ENCODE data around the gene THEMIS2.
"Not testable (repeated sequence)": the region's sequence is repeated elsewhere in the genome, so short reads cannot be mapped to it uniquely, and the experiment has no call there.

Gene THEMIS2

GRCh38 chr1:27862671-27863537 lies 9.4 kb upstream of the THEMIS2 start:
- DNase-seq (ENCODE audit: low read depth, low spot score): peak; percentile 83

DNA sequence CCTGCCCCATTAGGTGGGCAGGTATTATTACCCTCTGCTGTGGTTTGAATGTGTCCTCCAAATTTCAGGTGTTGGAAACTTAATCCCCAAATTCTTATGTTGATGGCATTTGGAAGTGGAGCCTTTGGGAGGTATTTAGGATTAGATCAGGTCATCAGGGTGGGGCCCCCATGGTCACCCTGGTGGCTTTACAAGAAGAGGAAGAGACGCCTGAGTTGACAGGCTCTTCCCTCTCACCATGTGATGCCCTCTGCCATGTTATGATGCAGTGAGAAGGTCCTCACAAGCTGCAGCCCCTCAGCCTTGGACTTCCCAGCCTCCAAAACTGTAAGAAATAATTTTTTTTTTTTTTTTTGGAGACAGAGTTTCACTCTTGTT lies 8.8 kb upstream of the THEMIS2 start:
- DNase-seq (ENCODE audit: low read depth, low spot score): no peak

DNA sequence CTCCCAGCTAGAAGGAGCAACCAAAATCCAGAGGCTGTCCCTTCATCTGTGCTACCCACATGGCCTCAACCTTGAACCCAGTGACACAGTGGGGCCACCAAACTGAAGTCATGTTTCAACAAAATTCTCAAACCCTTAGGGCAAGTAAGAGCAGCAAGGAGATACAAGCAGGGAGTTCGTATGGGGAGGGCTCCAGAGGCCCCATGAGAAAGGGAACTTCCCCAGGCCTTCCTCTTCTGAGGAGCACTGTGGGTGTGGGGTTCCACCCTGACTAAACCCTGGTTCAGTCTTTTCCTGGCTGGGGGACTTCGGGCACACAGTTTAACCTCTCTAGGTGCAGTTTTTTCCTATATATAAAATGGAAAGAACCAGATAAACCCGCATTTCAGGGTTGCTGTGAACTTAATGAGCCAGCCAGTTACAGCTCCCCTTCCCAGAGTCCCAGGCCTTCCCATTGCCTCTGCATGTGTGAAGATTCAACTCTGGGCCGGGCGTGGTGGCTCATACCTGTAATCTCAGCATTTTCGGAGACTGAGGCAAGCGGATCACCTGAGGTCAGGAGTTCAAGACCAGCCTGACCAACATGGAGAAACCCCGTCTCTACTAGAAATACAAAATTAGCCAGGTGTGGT lies 8.0 kb upstream of the THEMIS2 start:
- DNase-seq (ENCODE audit: low read depth, low spot score): no peak

- no peak for DNase-seq (ENCODE audit: low read depth, low spot score)
Observed at GRCh38 chr1:27865821-27866220, 6.5 kb upstream of the THEMIS2 start.

- no peak for DNase-seq (ENCODE audit: low read depth, low spot score)
Observed at GRCh38 chr1:27868556-27868931, 3.8 kb upstream of the THEMIS2 start.

GRCh38 chr1:27868932-27869718 lies 3.2 kb upstream of the THEMIS2 start:
- DNase-seq (ENCODE audit: low read depth, low spot score): no peak

- DNase-seq (ENCODE audit: low read depth, low spot score): no peak
Observed at GRCh38 chr1:27869719-27870085, 2.6 kb upstream of the THEMIS2 start.

DNA sequence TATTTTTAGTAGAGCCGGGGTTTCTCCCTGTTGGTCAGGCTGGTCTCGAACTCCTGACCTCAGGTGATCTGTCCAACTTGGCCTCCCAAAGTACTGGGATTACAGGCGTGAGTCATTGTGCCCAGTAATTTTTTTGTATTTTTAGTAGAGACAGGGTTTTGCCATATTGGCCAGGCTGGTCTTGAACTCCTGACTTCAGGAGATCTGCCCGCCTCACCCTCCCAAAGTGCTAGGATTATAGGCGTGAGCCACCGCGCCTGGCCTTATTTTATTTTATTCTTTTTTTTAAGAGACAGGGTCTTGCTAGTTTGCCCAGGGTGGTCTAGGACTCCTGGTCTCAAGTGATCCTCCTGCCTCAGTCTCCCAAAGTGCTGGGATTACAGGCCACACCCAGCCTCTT lies 1.3 kb upstream of the THEMIS2 start:
- not testable (repeated sequence) for DNase-seq (ENCODE audit: low read depth, low spot score)

- no peak for DNase-seq (ENCODE audit: low read depth, low spot score)
Observed at GRCh38 chr1:27872802-27873551, 633 bp downstream of the THEMIS2 start.

DNA sequence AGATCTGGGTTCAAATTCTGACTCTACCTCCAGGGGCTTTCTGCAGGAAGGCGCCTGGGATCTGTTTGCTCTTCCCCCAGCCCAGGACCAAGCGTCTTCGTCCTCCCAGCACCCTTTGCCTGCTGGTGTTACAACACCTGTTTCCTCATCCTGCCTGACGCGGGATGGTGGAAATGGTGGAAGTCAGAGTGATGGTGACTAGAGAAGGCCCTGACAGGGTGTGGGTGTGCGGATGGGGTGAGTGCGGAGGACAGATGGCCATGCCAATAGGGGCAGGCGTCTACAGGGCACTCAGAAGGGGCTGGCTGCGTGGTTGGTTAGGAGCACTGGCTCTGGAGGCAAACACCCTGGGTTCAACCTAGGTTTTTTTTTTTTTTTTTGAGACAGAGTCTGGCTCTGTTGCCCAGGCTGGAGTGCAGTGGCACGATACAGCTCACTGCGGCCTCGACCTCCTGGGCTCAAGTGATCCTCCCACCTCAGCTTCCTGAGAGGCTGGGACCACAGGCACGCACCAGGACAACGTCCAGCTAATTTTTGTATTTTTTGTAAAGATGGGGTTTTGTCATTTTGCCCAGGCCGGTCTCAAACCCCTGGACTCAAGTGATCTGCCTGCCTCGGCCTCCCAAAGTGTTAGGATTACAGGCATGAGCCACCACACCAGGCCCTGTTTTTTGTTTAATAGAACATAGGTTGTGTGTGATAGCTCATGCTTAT lies 1.5 kb downstream of the THEMIS2 start:
- no peak for DNase-seq (ENCODE audit: low read depth, low spot score)

DNA sequence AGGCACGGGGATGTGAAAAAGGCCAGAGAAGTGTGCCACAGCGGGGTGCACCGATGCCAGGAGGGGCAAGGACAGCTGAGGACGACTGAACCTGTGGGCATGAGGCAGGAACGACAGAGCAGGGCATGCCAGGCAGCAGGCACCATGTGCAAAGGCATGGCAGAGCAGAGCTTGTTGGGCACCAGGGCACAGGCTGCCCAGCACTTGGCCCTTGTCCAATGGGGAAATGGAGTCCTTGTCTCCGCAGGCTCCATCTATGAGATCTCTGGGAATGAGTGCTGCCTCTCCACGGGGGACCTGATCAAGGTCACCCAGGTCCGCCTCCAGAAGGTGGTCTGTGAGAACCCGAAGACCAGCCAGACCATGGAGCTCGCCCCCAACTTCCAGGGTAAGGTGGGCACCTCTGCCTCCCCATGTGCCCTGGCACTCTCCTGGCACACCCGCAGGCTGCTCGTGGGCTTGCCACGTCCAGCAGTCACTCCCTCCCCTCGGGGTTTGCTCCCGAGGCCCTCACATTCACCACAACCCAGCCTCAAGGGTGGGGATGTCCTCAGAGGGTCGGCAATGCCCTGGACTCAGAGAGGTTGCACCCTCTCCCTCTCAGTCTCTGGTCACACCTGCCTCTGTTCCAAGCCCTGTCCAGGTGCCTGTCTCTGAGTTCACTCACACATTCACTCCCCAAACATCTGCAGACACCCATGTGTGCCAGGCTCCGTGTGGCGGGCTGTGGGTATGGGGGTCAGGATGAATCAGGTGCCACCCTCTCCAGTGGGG lies 4.2 kb downstream of the THEMIS2 start:
- no peak for DNase-seq (ENCODE audit: low read depth, low spot score)

GRCh38 chr1:27877115-27877416 lies 4.7 kb downstream of the THEMIS2 start:
- no peak for DNase-seq (ENCODE audit: low read depth, low spot score)

DNA sequence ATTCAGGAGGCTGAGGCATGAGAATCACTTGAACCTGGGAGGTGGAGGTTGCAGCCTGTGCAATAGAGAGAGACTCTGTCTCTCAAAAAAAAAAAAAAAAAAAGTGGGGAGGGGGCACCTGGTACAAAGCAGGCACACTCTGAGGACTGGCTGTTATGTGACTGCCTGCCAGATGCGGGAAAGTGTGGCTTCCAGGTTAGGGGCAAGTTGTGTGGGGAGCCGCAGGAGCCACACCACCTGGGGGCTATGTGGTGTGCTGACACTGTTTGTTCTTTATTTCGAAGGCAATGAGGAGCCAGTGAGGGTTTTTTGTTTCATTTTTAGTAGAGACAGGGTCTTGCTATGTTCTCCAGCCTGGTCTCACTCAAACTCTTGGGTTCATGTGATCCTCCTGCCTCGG lies 5.7 kb downstream of the THEMIS2 start:
- no peak for DNase-seq (ENCODE audit: low read depth, low spot score)

DNA sequence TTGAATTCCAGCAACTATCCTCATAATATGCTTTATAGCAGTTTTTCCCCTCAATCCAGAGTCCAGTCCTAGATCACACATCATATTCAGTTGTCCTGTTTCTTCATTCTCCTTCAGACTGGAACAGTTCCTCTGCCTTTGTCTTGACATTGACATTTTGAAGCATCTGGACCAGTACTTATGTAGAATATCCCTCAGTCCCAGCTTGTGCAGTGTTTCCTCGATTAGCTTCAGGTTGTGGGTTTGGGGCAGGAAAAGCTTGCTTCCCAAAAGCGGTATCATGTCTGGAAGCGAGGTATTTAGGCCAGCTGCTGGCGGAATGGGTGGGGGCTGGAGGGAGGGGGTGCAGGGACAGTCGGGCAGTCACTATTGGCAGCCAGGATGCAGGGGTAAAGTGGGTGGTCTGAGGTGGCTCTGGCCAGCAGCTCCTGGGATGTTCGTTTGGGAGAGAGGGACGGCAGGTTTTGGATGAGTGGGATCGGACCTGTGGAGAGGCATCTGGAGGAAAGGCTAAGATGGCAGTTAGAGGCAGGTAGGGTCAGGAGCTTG lies 6.5 kb downstream of the THEMIS2 start:
- no peak for DNase-seq (ENCODE audit: low read depth, low spot score)

DNA sequence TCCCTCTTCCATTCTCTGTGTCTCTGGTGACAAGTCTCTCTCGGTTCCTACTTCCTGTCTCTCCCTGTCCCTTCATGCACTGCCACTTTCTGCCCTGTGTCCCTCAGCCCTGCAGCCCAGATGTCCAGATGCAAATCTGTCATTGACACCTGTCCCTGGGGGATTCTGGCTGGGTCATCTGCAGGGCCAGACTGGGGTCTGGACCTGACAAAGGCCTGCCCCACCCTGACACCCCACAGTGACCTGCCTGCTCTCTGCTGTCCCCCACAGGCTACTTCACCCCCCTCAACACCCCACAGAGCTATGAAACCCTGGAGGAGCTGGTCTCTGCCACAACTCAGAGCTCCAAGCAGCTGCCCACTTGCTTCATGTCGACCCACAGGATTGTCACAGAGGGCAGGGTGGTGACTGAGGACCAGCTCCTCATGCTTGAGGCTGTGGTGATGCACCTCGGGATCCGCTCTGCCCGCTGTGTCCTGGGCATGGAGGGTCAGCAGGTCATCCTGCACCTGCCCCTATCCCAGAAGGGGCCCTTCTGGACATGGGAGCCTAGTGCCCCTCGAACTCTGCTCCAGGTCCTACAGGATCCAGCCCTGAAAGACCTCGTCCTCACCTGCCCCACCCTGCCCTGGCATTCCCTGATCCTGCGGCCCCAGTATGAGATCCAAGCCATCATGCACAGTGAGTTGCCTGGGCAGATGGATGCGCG lies 7.2 kb downstream of the THEMIS2 start:
- no peak for DNase-seq (ENCODE audit: low read depth, low spot score)

GRCh38 chr1:27882543-27882903 lies 10.2 kb downstream of the THEMIS2 start:
- DNase-seq (ENCODE audit: low read depth, low spot score): no peak

- DNase-seq (ENCODE audit: low read depth, low spot score): no peak
Observed at GRCh38 chr1:27883536-27883935, 11.2 kb downstream of the THEMIS2 start.

- no peak for DNase-seq (ENCODE audit: low read depth, low spot score)
Observed at GRCh38 chr1:27884006-27884954, 11.9 kb downstream of the THEMIS2 start.

- DNase-seq (ENCODE audit: low read depth, low spot score): no peak
Observed at GRCh38 chr1:27885114-27885528, 12.8 kb downstream of the THEMIS2 start.
